K562 (cell line): Measurements from ENCODE around the gene MVD. TPM values are rescaled to one million over a fixed set of nuclear protein-coding genes. Genes with fewer than 3 reads are reported as not detected.

ENCODE experiments used
- CTBP1 ChIP-seq: fragments of 450-650 bp; IDR thresholded peaks from 2 replicates; pipeline ENCODE4 v1.6.1; 2016; ENCODE audit warnings: borderline replicate concordance
- MCM2 ChIP-seq: fragments of 450-650 bp; IDR thresholded peaks from 2 replicates; pipeline ENCODE4 v1.6.1; 2017; ENCODE audit warnings: low read depth, mild to moderate bottlenecking
- MGA ChIP-seq: fragments of 450-650 bp; IDR thresholded peaks from 2 replicates; pipeline ENCODE4 v1.6.1; 2016; ENCODE audit warnings: mild to moderate bottlenecking, moderate library complexity
- NUFIP1 ChIP-seq: fragments of 450-650 bp; IDR thresholded peaks from 2 replicates; pipeline ENCODE4 v1.6.1; 2018; ENCODE audit not compliant: partially characterized antibody
- polyA plus RNA-seq, 8 experiments: library from polyadenylated mRNA; depleted of rRNA in 4 of 8; stranded (reverse) in 5 of 8; unstranded in 3 of 8; fragments of >200 nt; fragmentation: Nextera tagmentation in 2 of 8; fragmentation: Illumina TruSeq in 1 of 8; extraction: Ambion mirVana in 2 of 8; extraction: Trizol in 1 of 8; gene quantifications; 2 replicates each; pipeline versions ENCODE4 v1.2.1 to v1.2.3, GENCODE V29; 2011 to 2014; ENCODE audit warnings: inconsistent platforms in 1 of 8, missing spikeins in 1 of 8
- total RNA-seq, 7 experiments: library from RNA; depleted of rRNA in 6 of 7; stranded (reverse); fragments of >200 nt in 6 of 7; fragmentation: Illumina TruSeq in 2 of 7; extraction: Trizol in 2 of 7; gene quantifications; 2 replicates each; pipeline versions ENCODE4 v1.2.1 to v1.2.3, GENCODE V29; 2011 to 2021; ENCODE audit warnings: low replicate concordance in 1 of 7

MVD gene
- total and polyA plus RNA-seq, 9 of the 15 experiments (the other 6 are each of a cell fraction or from before 2014, with no cell fraction given): 12.2 to 141 (median 45.3) TPM

- TF ChIP-seq MGA: no peak
- no peak; the same call in 1 of the 2 replicates for TF ChIP-seq CTBP1
- no peak for TF ChIP-seq MCM2
- TF ChIP-seq NUFIP1: peak; percentile 17
Measured at GRCh38 chr16:88681084-88681680, 18.3 kb upstream of the MVD start (continued).
